ENCODE results near the gene DHRSX.

GRCh38 chrX:2538031-2538757 lies 37.4 kb upstream of the DHRSX start:
- TF ChIP-seq, protein P1, sequence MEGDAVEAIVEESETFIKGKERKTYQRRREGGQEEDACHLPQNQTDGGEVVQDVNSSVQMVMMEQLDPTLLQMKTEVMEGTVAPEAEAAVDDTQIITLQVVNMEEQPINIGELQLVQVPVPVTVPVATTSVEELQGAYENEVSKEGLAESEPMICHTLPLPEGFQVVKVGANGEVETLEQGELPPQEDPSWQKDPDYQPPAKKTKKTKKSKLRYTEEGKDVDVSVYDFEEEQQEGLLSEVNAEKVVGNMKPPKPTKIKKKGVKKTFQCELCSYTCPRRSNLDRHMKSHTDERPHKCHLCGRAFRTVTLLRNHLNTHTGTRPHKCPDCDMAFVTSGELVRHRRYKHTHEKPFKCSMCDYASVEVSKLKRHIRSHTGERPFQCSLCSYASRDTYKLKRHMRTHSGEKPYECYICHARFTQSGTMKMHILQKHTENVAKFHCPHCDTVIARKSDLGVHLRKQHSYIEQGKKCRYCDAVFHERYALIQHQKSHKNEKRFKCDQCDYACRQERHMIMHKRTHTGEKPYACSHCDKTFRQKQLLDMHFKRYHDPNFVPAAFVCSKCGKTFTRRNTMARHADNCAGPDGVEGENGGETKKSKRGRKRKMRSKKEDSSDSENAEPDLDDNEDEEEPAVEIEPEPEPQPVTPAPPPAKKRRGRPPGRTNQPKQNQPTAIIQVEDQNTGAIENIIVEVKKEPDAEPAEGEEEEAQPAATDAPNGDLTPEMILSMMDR (conservative IDR thresholded peaks at IDR 0.05 in 1 of 2, IDR thresholded peaks at IDR 0.05 in 1 of 2; ENCODE audit: extremely low read depth in 1 of 2, insufficient read depth in 1 of 2, low read depth in 1 of 2, low read length in 2 of 2): no peak
- TF ChIP-seq EZH2 (IDR thresholded peaks at IDR 0.05; ENCODE audit: borderline replicate concordance, low read length): no peak
